ENCODE data around the gene MOCOS. TPM values are rescaled to one million over a fixed set of nuclear protein-coding genes. Genes with fewer than 3 reads are reported as not detected.
A peak's percentile ranks its signal among the peaks of the same experiment; 100 is the strongest.
"Not testable (repeated sequence)": the region's sequence is repeated elsewhere in the genome, so short reads cannot be mapped to it uniquely, and the experiment has no call there.

MOCOS gene
- total and polyA plus RNA-seq, 10 donors = 0.13 to 2.7 (median 0.53) TPM

GRCh38 chr18:36214811-36215210 lies 27.5 kb downstream of the MOCOS start:
- Histone ChIP-seq H3K9me3 (no peaks in the 10 kb centered on the region), H3K4me1 (no peaks in the 10 kb centered on the region), H3K4me3 (no peak overlapping the region), H3K27ac (no peak overlapping the region), H3K27me3 (replicated peaks in 1 of 7) (peaks cover 0 to 4% (median 0%) of the 10 kb centered on the region in 7 donors), H3K36me3 (no peaks in the 10 kb centered on the region)
- peak; percentile 67 for DNase-seq
- 80 to 92% (median 82%) methylated on average over 8 of the region's 8 CpGs for WGBS, 5 donors
- intact Hi-C loops (cut with DNase I; ENCODE audit: low total_unique reads) = no loop called here
- TF ChIP-seq POLR2AphosphoS5 (IDR thresholded peaks at IDR 0.05) (no peak), POLR2A (IDR thresholded peaks at IDR 0.05) (no peak), CTCF (IDR thresholded peaks at IDR 0.05 in 8 of 11, conservative IDR thresholded peaks at IDR 0.05 in 3 of 11) (no peak)

GRCh38 chr18:36215577-36215976 lies 28.3 kb downstream of the MOCOS start:
- no peak for TF ChIP-seq POLR2A (IDR thresholded peaks at IDR 0.05)
- no peak for TF ChIP-seq CTCF (IDR thresholded peaks at IDR 0.05 in 8 of 11, conservative IDR thresholded peaks at IDR 0.05 in 3 of 11)
- TF ChIP-seq POLR2AphosphoS5 (IDR thresholded peaks at IDR 0.05) = no peak
- Histone ChIP-seq H3K27ac (no peak overlapping the region), H3K4me1 (no peaks in the 10 kb centered on the region), H3K9me3 (no peaks in the 10 kb centered on the region), H3K4me3 (no peak overlapping the region), H3K36me3 (no peaks in the 10 kb centered on the region), H3K27me3 (replicated peaks in 1 of 7) (peaks cover 0 to 5% (median 0%) of the 10 kb centered on the region in 7 donors)
- peak; percentile 64 for DNase-seq
- 76 to 88% (median 87%) methylated on average over 8 to 9 of the region's 9 CpGs for WGBS, 5 donors
- intact Hi-C loops (cut with DNase I; ENCODE audit: low total_unique reads) = no loop called here

- TF ChIP-seq CTCF (IDR thresholded peaks at IDR 0.05 in 8 of 11, conservative IDR thresholded peaks at IDR 0.05 in 3 of 11) (no peak), POLR2A (IDR thresholded peaks at IDR 0.05) (no peak), POLR2AphosphoS5 (IDR thresholded peaks at IDR 0.05) (no peak)
- Histone ChIP-seq H3K4me3 (no peak overlapping the region), H3K27me3 (replicated peaks in 1 of 7) (peaks cover 0 to 5% (median 0%) of the 10 kb centered on the region in 7 donors), H3K9me3 (no peaks in the 10 kb centered on the region), H3K36me3 (no peaks in the 10 kb centered on the region), H3K4me1 (no peaks in the 10 kb centered on the region), H3K27ac (no peak overlapping the region)
- DNase-seq = no peak
- 72 to 95% (median 85%) methylated on average over 3 of the region's 3 CpGs for WGBS, 5 donors
- intact Hi-C loops (cut with DNase I; ENCODE audit: low total_unique reads) = no loop called here
Observed at GRCh38 chr18:36217348-36217747, 30.1 kb downstream of the MOCOS start.

DNA sequence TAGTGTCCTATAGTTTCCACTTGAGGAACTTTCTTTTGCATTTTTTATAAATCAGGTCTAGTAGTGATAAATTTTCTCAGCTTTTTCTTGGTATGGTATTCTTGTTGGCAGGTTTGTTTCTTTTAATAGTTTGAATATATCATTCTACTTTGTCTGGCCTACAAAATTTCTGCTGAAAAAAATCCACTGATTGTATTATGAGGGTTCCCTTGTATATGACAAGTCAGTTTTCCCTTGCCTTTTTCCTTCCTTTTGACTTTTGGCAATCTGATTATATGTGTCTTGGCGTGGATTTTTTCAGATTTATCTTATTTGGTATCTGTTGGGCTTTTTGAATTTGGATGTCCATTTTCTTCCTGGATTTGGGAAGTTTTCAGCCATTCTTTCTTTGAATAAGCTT lies 41.9 kb downstream of the MOCOS start:
- 56 to 80% (median 60%) methylated on average over 1 of the region's 1 CpG for WGBS, 5 donors
- TF ChIP-seq POLR2AphosphoS5 (IDR thresholded peaks at IDR 0.05) (no peak), CTCF (IDR thresholded peaks at IDR 0.05 in 8 of 11, conservative IDR thresholded peaks at IDR 0.05 in 3 of 11) (no peak), POLR2A (IDR thresholded peaks at IDR 0.05) (no peak)
- Histone ChIP-seq H3K4me3 (no peak overlapping the region), H3K27me3 (replicated peaks in 1 of 7) (no peaks in the 10 kb centered on the region), H3K36me3 (no peaks in the 10 kb centered on the region), H3K27ac (no peak overlapping the region), H3K9me3 (peaks cover 12 to 70% (median 55%) of the 10 kb centered on the region in 8 donors), H3K4me1 (no peaks in the 10 kb centered on the region)
- no peak for DNase-seq
- intact Hi-C loops (cut with DNase I; ENCODE audit: low total_unique reads) = no loop called here

GRCh38 chr18:36240510-36240909 lies 53.2 kb downstream of the MOCOS start:
- peaks cover 0 to 11% (median 8%) of the 10 kb centered on the region in 8 donors for H3K9me3 ChIP-seq
- not testable (repeated sequence) for DNase-seq

More at GRCh38 chr18:36240510-36240909, 53.2 kb downstream of the MOCOS start:
- H3K36me3 ChIP-seq; intact Hi-C loops (cut with DNase I; ENCODE audit: low total_unique reads); H3K4me1 ChIP-seq; H3K27ac ChIP-seq; H3K4me3 ChIP-seq; H3K27me3 ChIP-seq (replicated peaks in 1 of 7): not testable (repeated sequence)
- WGBS, 5 donors = 53 to 86% (median 83%) methylated on average over 3 to 15 of the region's 15 CpGs
